Mammary epithelial cell (primary cell): Measurements from ENCODE around the gene CCDC93.

Experiments used
- CTCF ChIP-seq, 2 donors: IDR thresholded peaks in 1 of 2; conservative IDR thresholded peaks in 1 of 2; 2 replicates each; pipeline ENCODE4 v1.5.1; 2011 to 2012; ENCODE audit warnings: inconsistent platforms in 2 of 2, low read length in 2 of 2, mild to moderate bottlenecking in 2 of 2, control low read depth in 1 of 2, low read depth in 1 of 2; ENCODE audit not compliant: insufficient read depth in 1 of 2; ENCODE audit errors: extremely low read depth in 1 of 2
- EZH2 ChIP-seq: IDR thresholded peaks from 2 replicates; pipeline ENCODE4 v1.6.1; 2012; ENCODE audit warnings: low read length, inconsistent platforms, borderline replicate concordance

DNA sequence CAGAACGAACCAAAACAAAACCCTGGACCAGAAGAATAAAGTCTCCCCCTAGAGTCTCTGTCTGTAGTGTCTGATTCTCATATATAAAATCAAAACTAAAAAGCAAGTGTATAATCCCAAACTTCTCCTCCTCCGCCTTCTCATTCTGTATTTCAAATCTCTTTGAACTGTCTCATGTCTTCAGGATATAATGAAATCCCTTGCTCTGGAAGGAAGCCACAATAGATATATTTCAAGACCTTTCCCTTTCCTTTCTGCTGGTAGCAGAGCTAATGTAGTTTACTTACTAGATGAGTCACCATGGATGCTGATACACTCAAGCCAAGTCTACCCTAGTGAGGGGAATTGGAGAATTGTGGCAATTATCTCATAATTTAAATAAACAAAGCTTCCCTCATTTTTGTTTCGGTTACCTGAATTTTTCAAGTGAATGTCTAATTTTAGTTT lies 33.5 kb upstream of the CCDC93 start:
- no peak for TF ChIP-seq CTCF (conservative IDR thresholded peaks at IDR 0.05 in 1 of 2, IDR thresholded peaks at IDR 0.05 in 1 of 2; ENCODE audit: extremely low read depth in 1 of 2, insufficient read depth in 1 of 2, low read depth in 1 of 2, low read length in 2 of 2)
- TF ChIP-seq EZH2 = no peak
